WTC11 (cell line): ENCODE results near the gene CTNND2.

Experiments
- CREM ChIP-seq: sonication (generic); formaldehyde crosslinking; IDR thresholded peaks from 2 replicates; pipeline ENCODE4 v1.8.1; 2022; ENCODE audit warnings: mild to moderate bottlenecking, missing genetic modification reagents, moderate library complexity
- NFYB ChIP-seq: sonication (generic); formaldehyde crosslinking; conservative IDR thresholded peaks from 2 replicates; pipeline ENCODE4 v1.8.0; 2022; ENCODE audit warnings: low read depth, missing genetic modification reagents
- TEAD4 ChIP-seq: sonication (generic); formaldehyde crosslinking; IDR thresholded peaks from 2 replicates; pipeline ENCODE4 v1.8.0; 2022; ENCODE audit warnings: mild to moderate bottlenecking, missing genetic modification reagents
- TP53 ChIP-seq: sonication (generic); formaldehyde crosslinking; IDR thresholded peaks from 2 replicates; pipeline ENCODE4 v1.8.1; 2023; ENCODE audit warnings: mild to moderate bottlenecking, missing genetic modification reagents
- ZNF263 ChIP-seq: sonication (generic); formaldehyde crosslinking; IDR thresholded peaks from 2 replicates; pipeline ENCODE4 v1.8.1; 2022; ENCODE audit warnings: low read depth, mild to moderate bottlenecking, moderate library complexity, missing genetic modification reagents
- TF ChIP-seq, protein P1 (sequence below): fragments of 250-450 bp; sonication (Bioruptor Pico); IDR thresholded peaks from 2 replicates; pipeline ENCODE4 v1.9.0; 2021; ENCODE audit warnings: mild to moderate bottlenecking
- TF ChIP-seq, protein P2 (sequence below): fragments of 200-600 bp; IDR thresholded peaks from 2 replicates; pipeline ENCODE4 v1.8.0; 2022; ENCODE audit warnings: antibody characterized with exemption
- TF ChIP-seq, protein P3 (sequence below): fragments of 250-450 bp; sonication (Bioruptor Pico); IDR thresholded peaks from 2 replicates; pipeline ENCODE4 v2.1.2; 2022; ENCODE audit warnings: mild to moderate bottlenecking, moderate library complexity

DNA sequence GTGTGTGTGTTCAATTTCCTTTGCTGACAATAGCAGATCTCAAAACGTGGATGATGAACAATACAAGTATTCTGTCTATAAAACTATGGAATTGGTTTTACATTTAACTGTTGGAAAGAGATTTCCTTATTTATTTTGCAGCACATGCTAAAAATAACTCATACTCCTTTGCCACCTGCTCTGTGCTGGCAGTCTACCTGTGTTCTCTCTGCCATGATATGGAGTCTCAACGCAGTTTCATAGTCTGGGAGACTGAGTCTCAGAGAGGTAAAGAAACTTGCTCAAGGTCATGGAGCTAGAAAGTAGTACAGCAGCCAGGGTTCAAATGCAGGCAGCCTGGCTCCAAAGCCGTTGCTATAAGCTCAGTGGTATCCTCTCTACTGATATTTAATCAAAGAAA lies 677.2 kb downstream of the CTNND2 start:
- TF ChIP-seq, protein P1, sequence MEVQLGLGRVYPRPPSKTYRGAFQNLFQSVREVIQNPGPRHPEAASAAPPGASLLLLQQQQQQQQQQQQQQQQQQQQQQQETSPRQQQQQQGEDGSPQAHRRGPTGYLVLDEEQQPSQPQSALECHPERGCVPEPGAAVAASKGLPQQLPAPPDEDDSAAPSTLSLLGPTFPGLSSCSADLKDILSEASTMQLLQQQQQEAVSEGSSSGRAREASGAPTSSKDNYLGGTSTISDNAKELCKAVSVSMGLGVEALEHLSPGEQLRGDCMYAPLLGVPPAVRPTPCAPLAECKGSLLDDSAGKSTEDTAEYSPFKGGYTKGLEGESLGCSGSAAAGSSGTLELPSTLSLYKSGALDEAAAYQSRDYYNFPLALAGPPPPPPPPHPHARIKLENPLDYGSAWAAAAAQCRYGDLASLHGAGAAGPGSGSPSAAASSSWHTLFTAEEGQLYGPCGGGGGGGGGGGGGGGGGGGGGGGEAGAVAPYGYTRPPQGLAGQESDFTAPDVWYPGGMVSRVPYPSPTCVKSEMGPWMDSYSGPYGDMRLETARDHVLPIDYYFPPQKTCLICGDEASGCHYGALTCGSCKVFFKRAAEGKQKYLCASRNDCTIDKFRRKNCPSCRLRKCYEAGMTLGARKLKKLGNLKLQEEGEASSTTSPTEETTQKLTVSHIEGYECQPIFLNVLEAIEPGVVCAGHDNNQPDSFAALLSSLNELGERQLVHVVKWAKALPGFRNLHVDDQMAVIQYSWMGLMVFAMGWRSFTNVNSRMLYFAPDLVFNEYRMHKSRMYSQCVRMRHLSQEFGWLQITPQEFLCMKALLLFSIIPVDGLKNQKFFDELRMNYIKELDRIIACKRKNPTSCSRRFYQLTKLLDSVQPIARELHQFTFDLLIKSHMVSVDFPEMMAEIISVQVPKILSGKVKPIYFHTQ (CRISPR knock-in tag), result no peak
- TF ChIP-seq, protein P2, sequence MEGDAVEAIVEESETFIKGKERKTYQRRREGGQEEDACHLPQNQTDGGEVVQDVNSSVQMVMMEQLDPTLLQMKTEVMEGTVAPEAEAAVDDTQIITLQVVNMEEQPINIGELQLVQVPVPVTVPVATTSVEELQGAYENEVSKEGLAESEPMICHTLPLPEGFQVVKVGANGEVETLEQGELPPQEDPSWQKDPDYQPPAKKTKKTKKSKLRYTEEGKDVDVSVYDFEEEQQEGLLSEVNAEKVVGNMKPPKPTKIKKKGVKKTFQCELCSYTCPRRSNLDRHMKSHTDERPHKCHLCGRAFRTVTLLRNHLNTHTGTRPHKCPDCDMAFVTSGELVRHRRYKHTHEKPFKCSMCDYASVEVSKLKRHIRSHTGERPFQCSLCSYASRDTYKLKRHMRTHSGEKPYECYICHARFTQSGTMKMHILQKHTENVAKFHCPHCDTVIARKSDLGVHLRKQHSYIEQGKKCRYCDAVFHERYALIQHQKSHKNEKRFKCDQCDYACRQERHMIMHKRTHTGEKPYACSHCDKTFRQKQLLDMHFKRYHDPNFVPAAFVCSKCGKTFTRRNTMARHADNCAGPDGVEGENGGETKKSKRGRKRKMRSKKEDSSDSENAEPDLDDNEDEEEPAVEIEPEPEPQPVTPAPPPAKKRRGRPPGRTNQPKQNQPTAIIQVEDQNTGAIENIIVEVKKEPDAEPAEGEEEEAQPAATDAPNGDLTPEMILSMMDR, result no peak
- TF ChIP-seq TP53 (CRISPR knock-in tag) (no peak), ZNF263 (CRISPR knock-in tag) (no peak), TEAD4 (CRISPR knock-in tag) (no peak), CREM (CRISPR knock-in tag) (no peak), NFYB (CRISPR knock-in tag) (no peak)
- TF ChIP-seq, protein P3, sequence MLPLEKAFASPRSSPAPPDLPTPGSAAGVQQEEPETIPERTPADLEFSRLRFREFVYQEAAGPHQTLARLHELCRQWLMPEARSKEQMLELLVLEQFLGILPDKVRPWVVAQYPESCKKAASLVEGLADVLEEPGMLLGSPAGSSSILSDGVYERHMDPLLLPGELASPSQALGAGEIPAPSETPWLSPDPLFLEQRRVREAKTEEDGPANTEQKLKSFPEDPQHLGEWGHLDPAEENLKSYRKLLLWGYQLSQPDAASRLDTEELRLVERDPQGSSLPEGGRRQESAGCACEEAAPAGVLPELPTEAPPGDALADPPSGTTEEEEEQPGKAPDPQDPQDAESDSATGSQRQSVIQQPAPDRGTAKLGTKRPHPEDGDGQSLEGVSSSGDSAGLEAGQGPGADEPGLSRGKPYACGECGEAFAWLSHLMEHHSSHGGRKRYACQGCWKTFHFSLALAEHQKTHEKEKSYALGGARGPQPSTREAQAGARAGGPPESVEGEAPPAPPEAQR, result no peak
